Activated naive CD8-positive, alpha-beta T cell treated with anti-CD3 and anti-CD28 coated beads, Interleukin-2, amount 50 U/mL, for 24 hours (primary cell): ENCODE measurements around the gene DDIT3.

Experiments used
- ATAC-seq: fragments of 150-1000 bp; cut with Tn5 transposase; one replicate; pipeline ENCODE4 v1.10.0; 2021
- DNase-seq: peaks from one replicate; pipeline ENCODE4 v3.0.0; 2021
- H3K27ac Mint-ChIP-seq: one replicate; pipeline ENCODE4 v1.8.0; 2021; ENCODE audit warnings: mild to moderate bottlenecking, mixed read lengths
- H3K27me3 Mint-ChIP-seq: one replicate; pipeline ENCODE4 v1.8.0; 2021; ENCODE audit warnings: mixed read lengths
- H3K36me3 Mint-ChIP-seq: one replicate; pipeline ENCODE4 v1.8.0; 2021; ENCODE audit warnings: low read depth, mixed read lengths
- H3K4me1 Mint-ChIP-seq: one replicate; pipeline ENCODE4 v1.8.0; 2021; ENCODE audit warnings: mixed read lengths
- H3K4me3 Mint-ChIP-seq: one replicate; pipeline ENCODE4 v1.8.0; 2021; ENCODE audit warnings: mild to moderate bottlenecking, moderate library complexity, mixed read lengths
- H3K9me3 Mint-ChIP-seq: one replicate; pipeline ENCODE4 v1.8.0; 2021; ENCODE audit warnings: mixed read lengths

DDIT3 gene

GRCh38 chr12:57477710-57478681, 42.3 kb downstream of the DDIT3 start:
- DNase-seq (peak; percentile 52), ATAC-seq (peak; percentile 54)
- H3K27ac Mint-ChIP-seq, result peak overlapping the region; percentile 98
- H3K4me1 Mint-ChIP-seq, result peaks cover 74% of the 10 kb centered on the region
- no peaks in the 10 kb centered on the region for H3K27me3 Mint-ChIP-seq
- H3K4me3 Mint-ChIP-seq, result peak overlapping the region; percentile 93
- H3K9me3 Mint-ChIP-seq, result no peaks in the 10 kb centered on the region
- peaks cover 41% of the 10 kb centered on the region for H3K36me3 Mint-ChIP-seq

- DNase-seq (no peak), ATAC-seq (no peak)
- peak overlapping the region; percentile 98 for H3K27ac Mint-ChIP-seq
- peak overlapping the region; percentile 93 for H3K4me3 Mint-ChIP-seq
- H3K27me3 Mint-ChIP-seq, result no peaks in the 10 kb centered on the region
- H3K4me1 Mint-ChIP-seq, result peaks cover 77% of the 10 kb centered on the region
- no peaks in the 10 kb centered on the region for H3K9me3 Mint-ChIP-seq
- H3K36me3 Mint-ChIP-seq, result peaks cover 47% of the 10 kb centered on the region
Observed at GRCh38 chr12:57476993-57477709, 43.2 kb downstream of the DDIT3 start.

GRCh38 chr12:57476162-57476992, 43.9 kb downstream of the DDIT3 start:
- no peaks in the 10 kb centered on the region for H3K27me3 Mint-ChIP-seq
- H3K4me3 Mint-ChIP-seq, result peak overlapping the region; percentile 93
- DNase-seq, result peak; percentile 87
- ATAC-seq, result peak; percentile 44
- H3K9me3 Mint-ChIP-seq, result no peaks in the 10 kb centered on the region
- H3K36me3 Mint-ChIP-seq, result peaks cover 49% of the 10 kb centered on the region
- peaks cover 75% of the 10 kb centered on the region for H3K4me1 Mint-ChIP-seq
- peak overlapping the region; percentile 98 for H3K27ac Mint-ChIP-seq

GRCh38 chr12:57475271-57476161, 44.8 kb downstream of the DDIT3 start:
- peaks cover 47% of the 10 kb centered on the region for H3K36me3 Mint-ChIP-seq
- peak overlapping the region; percentile 98 for H3K27ac Mint-ChIP-seq
- DNase-seq, result no peak

GRCh38 chr12:57474862-57475261, 45.5 kb downstream of the DDIT3 start:
- DNase-seq (no peak), ATAC-seq (no peak)
- Mint-ChIP-seq H3K27me3 (no peaks in the 10 kb centered on the region), H3K9me3 (no peaks in the 10 kb centered on the region), H3K4me1 (peaks cover 60% of the 10 kb centered on the region), H3K36me3 (peaks cover 47% of the 10 kb centered on the region), H3K27ac (peak overlapping the region; percentile 71), H3K4me3 (peak overlapping the region; percentile 61)

More at GRCh38 chr12:57475271-57476161, 44.8 kb downstream of the DDIT3 start:
- H3K4me3 Mint-ChIP-seq, result peak overlapping the region; percentile 93
- H3K27me3 Mint-ChIP-seq, result no peaks in the 10 kb centered on the region
- ATAC-seq, result no peak
- no peaks in the 10 kb centered on the region for H3K9me3 Mint-ChIP-seq
- peaks cover 67% of the 10 kb centered on the region for H3K4me1 Mint-ChIP-seq

GRCh38 chr12:57474430-57474829, 45.9 kb downstream of the DDIT3 start:
- ATAC-seq, result no peak
- Mint-ChIP-seq H3K9me3 (no peaks in the 10 kb centered on the region), H3K36me3 (peaks cover 47% of the 10 kb centered on the region), H3K27me3 (no peaks in the 10 kb centered on the region), H3K4me1 (peaks cover 56% of the 10 kb centered on the region), H3K27ac (peak overlapping the region; percentile 71), H3K4me3 (peak overlapping the region; percentile 61)
- no peak for DNase-seq

GRCh38 chr12:57473886-57474285, 46.4 kb downstream of the DDIT3 start:
- no peaks in the 10 kb centered on the region for H3K9me3 Mint-ChIP-seq
- ATAC-seq (no peak), DNase-seq (no peak)
- H3K27me3 Mint-ChIP-seq, result no peaks in the 10 kb centered on the region
- H3K36me3 Mint-ChIP-seq, result peaks cover 51% of the 10 kb centered on the region
- peaks cover 50% of the 10 kb centered on the region for H3K4me1 Mint-ChIP-seq
- no peak overlapping the region for H3K27ac Mint-ChIP-seq
- peak overlapping the region; percentile 61 for H3K4me3 Mint-ChIP-seq

- peak overlapping the region; percentile 53 for H3K27ac Mint-ChIP-seq
- peaks cover 47% of the 10 kb centered on the region for H3K36me3 Mint-ChIP-seq
- no peak overlapping the region for H3K4me3 Mint-ChIP-seq
- H3K9me3 Mint-ChIP-seq, result no peaks in the 10 kb centered on the region
- no peaks in the 10 kb centered on the region for H3K27me3 Mint-ChIP-seq
- peaks cover 45% of the 10 kb centered on the region for H3K4me1 Mint-ChIP-seq
- no peak for DNase-seq
- ATAC-seq, result no peak
Observed at GRCh38 chr12:57473392-57473791, 46.9 kb downstream of the DDIT3 start.

GRCh38 chr12:57472391-57472790, 47.9 kb downstream of the DDIT3 start:
- Mint-ChIP-seq H3K36me3 (peaks cover 39% of the 10 kb centered on the region), H3K9me3 (no peaks in the 10 kb centered on the region), H3K27me3 (no peaks in the 10 kb centered on the region), H3K4me3 (no peak overlapping the region), H3K27ac (no peak overlapping the region), H3K4me1 (peaks cover 39% of the 10 kb centered on the region)
- no peak for ATAC-seq
- no peak for DNase-seq

GRCh38 chr12:57471661-57472060, 48.7 kb downstream of the DDIT3 start:
- H3K4me3 Mint-ChIP-seq, result no peak overlapping the region
- H3K4me1 Mint-ChIP-seq, result peaks cover 37% of the 10 kb centered on the region
- H3K27me3 Mint-ChIP-seq, result no peaks in the 10 kb centered on the region
- H3K36me3 Mint-ChIP-seq, result peaks cover 40% of the 10 kb centered on the region
- no peak overlapping the region for H3K27ac Mint-ChIP-seq
- no peaks in the 10 kb centered on the region for H3K9me3 Mint-ChIP-seq
- no peak for DNase-seq
- no peak for ATAC-seq

GRCh38 chr12:57470970-57471656, 49.2 kb downstream of the DDIT3 start:
- no peak overlapping the region for H3K27ac Mint-ChIP-seq
- no peak overlapping the region for H3K4me3 Mint-ChIP-seq
- peak; percentile 3 for ATAC-seq
- H3K9me3 Mint-ChIP-seq, result no peaks in the 10 kb centered on the region
- H3K36me3 Mint-ChIP-seq, result peaks cover 34% of the 10 kb centered on the region
- no peak for DNase-seq
- H3K27me3 Mint-ChIP-seq, result no peaks in the 10 kb centered on the region
- H3K4me1 Mint-ChIP-seq, result peaks cover 35% of the 10 kb centered on the region

- peaks cover 30% of the 10 kb centered on the region for H3K4me1 Mint-ChIP-seq
- peaks cover 34% of the 10 kb centered on the region for H3K36me3 Mint-ChIP-seq
- no peak for DNase-seq
- no peak overlapping the region for H3K27ac Mint-ChIP-seq
- no peaks in the 10 kb centered on the region for H3K9me3 Mint-ChIP-seq
- H3K27me3 Mint-ChIP-seq, result no peaks in the 10 kb centered on the region
- no peak overlapping the region for H3K4me3 Mint-ChIP-seq
- ATAC-seq, result peak; percentile 6
Observed at GRCh38 chr12:57470286-57470969, 49.9 kb downstream of the DDIT3 start.
